Measurements from ENCODE around the gene PNKD. TPM values are rescaled to one million over a fixed set of nuclear protein-coding genes. Genes with fewer than 3 reads are reported as not detected.
"Not testable (repeated sequence)": the region's sequence is repeated elsewhere in the genome, so short reads cannot be mapped to it uniquely, and the experiment has no call there.

Gene PNKD
- total and polyA plus RNA-seq, 9 donors: 23.3 to 74.5 (median 48.1) TPM

- no peak overlapping the region for H3K4me3 ChIP-seq
- no peak for DNase-seq
- no peak overlapping the region for H3K27ac ChIP-seq
- no peaks in the 10 kb centered on the region for H3K36me3 ChIP-seq
- H3K4me1 ChIP-seq (ENCODE audit: insufficient read depth): peaks cover 2% of the 10 kb centered on the region
- H3K9me3 ChIP-seq: no peaks in the 10 kb centered on the region
- intact Hi-C loops (cut with DNase I): no loop called here
- TF ChIP-seq CTCF (IDR thresholded peaks at IDR 0.05) (no peak), EP300 (IDR thresholded peaks at IDR 0.05) (no peak), POLR2A (IDR thresholded peaks at IDR 0.05) (no peak)
- no peaks in the 10 kb centered on the region for H3K27me3 ChIP-seq
- 64 to 70% (median 67%) methylated on average over 5 of the region's 5 CpGs for WGBS, 3 donors
Observed at GRCh38 chr2:218305383-218305782, 35.1 kb downstream of the PNKD start.

- Histone ChIP-seq H3K4me1 (ENCODE audit: insufficient read depth) (peaks cover 2% of the 10 kb centered on the region), H3K27me3 (no peaks in the 10 kb centered on the region), H3K9me3 (no peaks in the 10 kb centered on the region), H3K36me3 (no peaks in the 10 kb centered on the region), H3K27ac (no peak overlapping the region), H3K4me3 (no peak overlapping the region)
- intact Hi-C loops (cut with DNase I): no loop called here
- TF ChIP-seq POLR2A (IDR thresholded peaks at IDR 0.05) (no peak), EP300 (IDR thresholded peaks at IDR 0.05) (no peak), CTCF (IDR thresholded peaks at IDR 0.05) (no peak)
- no peak for DNase-seq
- WGBS, 3 donors: 84 to 89% (median 87%) methylated on average over 9 of the region's 9 CpGs
Observed at GRCh38 chr2:218306184-218306920, 36.0 kb downstream of the PNKD start.

GRCh38 chr2:218307415-218308090 lies 37.2 kb downstream of the PNKD start:
- Histone ChIP-seq H3K4me3 (no peak overlapping the region), H3K9me3 (no peaks in the 10 kb centered on the region), H3K36me3 (no peaks in the 10 kb centered on the region), H3K27ac (no peak overlapping the region), H3K27me3 (no peaks in the 10 kb centered on the region), H3K4me1 (ENCODE audit: insufficient read depth) (no peaks in the 10 kb centered on the region)
- TF ChIP-seq CTCF (IDR thresholded peaks at IDR 0.05) (no peak), EP300 (IDR thresholded peaks at IDR 0.05) (no peak), POLR2A (IDR thresholded peaks at IDR 0.05) (no peak)
- intact Hi-C loops (cut with DNase I): no loop called here
- no peak for DNase-seq
- WGBS, 3 donors: 88 to 91% (median 89%) methylated on average over 6 of the region's 6 CpGs

- TF ChIP-seq POLR2A (IDR thresholded peaks at IDR 0.05): no peak
- no peak for TF ChIP-seq EP300 (IDR thresholded peaks at IDR 0.05)
- TF ChIP-seq CTCF (IDR thresholded peaks at IDR 0.05): no peak
- Histone ChIP-seq H3K4me1 (ENCODE audit: insufficient read depth) (no peaks in the 10 kb centered on the region), H3K27me3 (no peaks in the 10 kb centered on the region), H3K36me3 (no peaks in the 10 kb centered on the region), H3K9me3 (no peaks in the 10 kb centered on the region), H3K27ac (no peak overlapping the region), H3K4me3 (no peak overlapping the region)
- no peak for DNase-seq
- whole genome bisulfite sequencing, 3 donors: 54 to 61% (median 58%) methylated on average over 11 of the region's 11 CpGs
- intact Hi-C loops (cut with DNase I): no loop called here
Observed at GRCh38 chr2:218310853-218311540, 40.7 kb downstream of the PNKD start.

- intact Hi-C loops (cut with DNase I); DNase-seq; H3K27ac ChIP-seq; H3K27me3 ChIP-seq; H3K4me1 ChIP-seq (ENCODE audit: insufficient read depth); H3K9me3 ChIP-seq; H3K36me3 ChIP-seq; H3K4me3 ChIP-seq: not testable (repeated sequence)
- WGBS, 3 donors: 29 to 38% (median 30%) methylated on average over 11 of the region's 11 CpGs
Observed at GRCh38 chr2:218311541-218312266, 41.4 kb downstream of the PNKD start.
